ENCODE data around the gene ARHGAP15.

The ARHGAP15 gene

GRCh38 chr2:143545949-143546255, 416.7 kb downstream of the ARHGAP15 start:
- no peak for DNase-seq

- DNase-seq: no peak
Measured at GRCh38 chr2:143548032-143548431, 418.8 kb downstream of the ARHGAP15 start.

GRCh38 chr2:143550500-143550899, 421.3 kb downstream of the ARHGAP15 start:
- DNase-seq: no peak

GRCh38 chr2:143551971-143552650, 422.9 kb downstream of the ARHGAP15 start:
- DNase-seq: no peak

- no peak for DNase-seq
Measured at GRCh38 chr2:143553261-143553660, 424.0 kb downstream of the ARHGAP15 start.

GRCh38 chr2:143558665-143559064, 429.4 kb downstream of the ARHGAP15 start:
- no peak for DNase-seq

- DNase-seq: no peak
Measured at GRCh38 chr2:143559147-143559546, 429.9 kb downstream of the ARHGAP15 start.

- DNase-seq: no peak
Measured at GRCh38 chr2:143560724-143561123, 431.5 kb downstream of the ARHGAP15 start.

- DNase-seq: no peak
Measured at GRCh38 chr2:143564419-143564818, 435.2 kb downstream of the ARHGAP15 start.

GRCh38 chr2:143571747-143572146, 442.5 kb downstream of the ARHGAP15 start:
- no peak for DNase-seq

GRCh38 chr2:143572421-143572820, 443.2 kb downstream of the ARHGAP15 start:
- no peak for DNase-seq

- DNase-seq: no peak
Measured at GRCh38 chr2:143574069-143574468, 444.9 kb downstream of the ARHGAP15 start.

- DNase-seq: no peak
Measured at GRCh38 chr2:143575340-143575739, 446.1 kb downstream of the ARHGAP15 start.

- DNase-seq: no peak
Measured at GRCh38 chr2:143577489-143577888, 448.3 kb downstream of the ARHGAP15 start.

GRCh38 chr2:143579456-143579855, 450.2 kb downstream of the ARHGAP15 start:
- no peak for DNase-seq

GRCh38 chr2:143581134-143581533, 451.9 kb downstream of the ARHGAP15 start:
- DNase-seq: no peak

- DNase-seq: no peak
Measured at GRCh38 chr2:143582046-143582747, 453.0 kb downstream of the ARHGAP15 start.

- DNase-seq: no peak
Measured at GRCh38 chr2:143584936-143585335, 455.7 kb downstream of the ARHGAP15 start.

- no peak for DNase-seq
Measured at GRCh38 chr2:143586119-143586518, 456.9 kb downstream of the ARHGAP15 start.

GRCh38 chr2:143588746-143589145, 459.5 kb downstream of the ARHGAP15 start:
- DNase-seq: no peak

GRCh38 chr2:143594161-143594560, 464.9 kb downstream of the ARHGAP15 start:
- no peak for DNase-seq

GRCh38 chr2:143594745-143595144, 465.5 kb downstream of the ARHGAP15 start:
- DNase-seq: no peak

GRCh38 chr2:143600116-143600515, 470.9 kb downstream of the ARHGAP15 start:
- DNase-seq: no peak

- no peak for DNase-seq
Measured at GRCh38 chr2:143601828-143602227, 472.6 kb downstream of the ARHGAP15 start.
